SK-N-MC (cell line): Measurements from ENCODE around the gene AMH.

ENCODE experiments used
- DNase-seq: peaks from one replicate; pipeline ENCODE4 v3.0.0-alpha.2; 2011; ENCODE audit warnings: low read depth, low spot score
- H3K27ac ChIP-seq: fragments of 200-600 bp; sonication (generic); 2 replicates; pipeline ENCODE4 v1.5.1; 2016; ENCODE audit warnings: mixed run types
- H3K36me3 ChIP-seq: fragments of 200-600 bp; sonication (generic); 2 replicates; pipeline ENCODE4 v1.6.1; 2017; ENCODE audit warnings: antibody characterized with exemption, low read length, mixed read lengths; ENCODE audit not compliant: insufficient read depth
- H3K4me3 ChIP-seq: fragments of 200-600 bp; sonication (generic); 2 replicates; pipeline ENCODE4 v1.5.1; 2016
- H3K9ac ChIP-seq: fragments of 200-600 bp; sonication (generic); 2 replicates; pipeline ENCODE4 v1.8.0; 2017; ENCODE audit warnings: mixed run types, mixed read lengths; ENCODE audit not compliant: insufficient read length
- H3K9me3 ChIP-seq: fragments of 200-600 bp; sonication (generic); 2 replicates; pipeline ENCODE4 v1.6.1; 2017; ENCODE audit warnings: low read depth, mild to moderate bottlenecking, antibody characterized with exemption, low read length, moderate library complexity, mixed read lengths
- EZH2 ChIP-seq: fragments of 200-600 bp; sonication (generic); IDR thresholded peaks from one replicate; pipeline ENCODE4 v1.6.1; 2017; ENCODE audit warnings: antibody characterized with exemption
- FOXP2 ChIP-seq: optimal IDR thresholded peaks from 2 replicates; pipeline ENCODE3; 2011; ENCODE audit warnings: mild to moderate bottlenecking, moderate library complexity; ENCODE audit not compliant: insufficient read depth; ENCODE audit errors: extremely low read length, control extremely low read depth
- POLR2AphosphoS5 ChIP-seq: IDR thresholded peaks from 2 replicates; pipeline ENCODE4 v1.6.1; 2012; ENCODE audit warnings: mild to moderate bottlenecking, low read depth, low read length, borderline replicate concordance

Gene AMH

GRCh38 chr19:2254064-2254872, 5.1 kb downstream of the AMH start:
- no peak overlapping the region for H3K9ac ChIP-seq
- H3K9me3 ChIP-seq: no peaks in the 10 kb centered on the region
- no peak overlapping the region for H3K4me3 ChIP-seq
- H3K36me3 ChIP-seq: no peaks in the 10 kb centered on the region
- TF ChIP-seq EZH2 (no peak), POLR2AphosphoS5 (no peak), FOXP2 (no peak)
- H3K27ac ChIP-seq: no peak overlapping the region
- DNase-seq: no peak

- no peak for DNase-seq
- no peak overlapping the region for H3K27ac ChIP-seq
- no peak overlapping the region for H3K4me3 ChIP-seq
- H3K36me3 ChIP-seq: no peaks in the 10 kb centered on the region
- TF ChIP-seq FOXP2 (no peak), EZH2 (no peak), POLR2AphosphoS5 (no peak)
- H3K9me3 ChIP-seq: no peaks in the 10 kb centered on the region
- H3K9ac ChIP-seq: no peak overlapping the region
These were observed 6.2 kb downstream of the AMH start for GRCh38 chr19:2255112-2255845.

GRCh38 chr19:2255982-2256685, 7.0 kb downstream of the AMH start, which contains the start of gene JSRP1:
TSS of gene JSRP1 (minus strand) at chr19:2256417. CDS start at chr19:2255314, 1,103 bp downstream.
- no peak within 1 kb of the TSS for H3K27ac ChIP-seq
- no peaks in the 10 kb centered on the region for H3K36me3 ChIP-seq
- H3K9me3 ChIP-seq: no peaks in the 10 kb centered on the region
- TF ChIP-seq FOXP2: no peak
- TF ChIP-seq POLR2AphosphoS5: no peak
- no peak for TF ChIP-seq EZH2
- no peak for DNase-seq
- H3K9ac ChIP-seq: no peak within 1 kb of the TSS
- H3K4me3 ChIP-seq: no peak within 1 kb of the TSS

GRCh38 chr19:2259336-2259735, 10.2 kb downstream of the AMH start:
- H3K27ac ChIP-seq: no peak overlapping the region
- DNase-seq: no peak
- no peak overlapping the region for H3K9ac ChIP-seq
- H3K4me3 ChIP-seq: no peak overlapping the region
- H3K36me3 ChIP-seq: no peaks in the 10 kb centered on the region
- no peaks in the 10 kb centered on the region for H3K9me3 ChIP-seq
- TF ChIP-seq POLR2AphosphoS5 (no peak), FOXP2 (no peak), EZH2 (no peak)

GRCh38 chr19:2260341-2260805, 11.2 kb downstream of the AMH start:
- no peaks in the 10 kb centered on the region for H3K36me3 ChIP-seq
- H3K9me3 ChIP-seq: no peaks in the 10 kb centered on the region
- no peak for DNase-seq
- no peak overlapping the region for H3K4me3 ChIP-seq
- TF ChIP-seq POLR2AphosphoS5 (no peak), EZH2 (no peak), FOXP2 (no peak)
- no peak overlapping the region for H3K27ac ChIP-seq
- H3K9ac ChIP-seq: no peak overlapping the region

- no peak for TF ChIP-seq FOXP2
- TF ChIP-seq EZH2: no peak
- TF ChIP-seq POLR2AphosphoS5: no peak
- no peaks in the 10 kb centered on the region for H3K36me3 ChIP-seq
- no peak overlapping the region for H3K27ac ChIP-seq
- H3K9me3 ChIP-seq: no peaks in the 10 kb centered on the region
- DNase-seq: no peak
- no peak overlapping the region for H3K9ac ChIP-seq
- no peak overlapping the region for H3K4me3 ChIP-seq
These were observed 12.5 kb downstream of the AMH start for GRCh38 chr19:2261438-2262172.

GRCh38 chr19:2266183-2266993, 17.3 kb downstream of the AMH start:
- Histone ChIP-seq H3K4me3 (no peak overlapping the region), H3K9ac (no peak overlapping the region), H3K36me3 (peaks cover 6% of the 10 kb centered on the region), H3K9me3 (no peaks in the 10 kb centered on the region), H3K27ac (no peak overlapping the region)
- no peak for DNase-seq
- TF ChIP-seq FOXP2 (no peak), EZH2 (no peak), POLR2AphosphoS5 (no peak)
